Stimulated activated CD4-positive, alpha-beta T cell treated with anti-CD3 and anti-CD28 coated beads, Interleukin-1b, Interleukin-23, amount 100 ng/mL, for 4 hours (primary cell): ENCODE results near the gene IGSF6.
"Not testable (repeated sequence)": the region's sequence is repeated elsewhere in the genome, so short reads cannot be mapped to it uniquely, and the experiment has no call there.

Experiments used
- DNase-seq, 2 donors: peaks; one replicate each; pipeline ENCODE4 v3.0.0-alpha.2; 2020; ENCODE audit warnings: low read depth in 2 of 2

The IGSF6 gene

GRCh38 chr16:21653571-21653970 lies 1.2 kb upstream of the IGSF6 start:
- no peak for DNase-seq

GRCh38 chr16:21651515-21651914 lies 893 bp downstream of the IGSF6 start:
- DNase-seq, result no peak

- no peak for DNase-seq
These were observed 1.9 kb downstream of the IGSF6 start for GRCh38 chr16:21650521-21650920.

GRCh38 chr16:21649826-21650406 lies 2.5 kb downstream of the IGSF6 start:
- DNase-seq, result not testable (repeated sequence)

GRCh38 chr16:21647562-21648164 lies 4.7 kb downstream of the IGSF6 start:
- no peak for DNase-seq

- DNase-seq, result peak; percentile 30 to 59
These were observed 5.5 kb downstream of the IGSF6 start for GRCh38 chr16:21646721-21647561.

GRCh38 chr16:21646091-21646490 lies 6.3 kb downstream of the IGSF6 start:
- DNase-seq, result no peak

GRCh38 chr16:21645261-21645721 lies 7.1 kb downstream of the IGSF6 start:
- DNase-seq, result peak in 1 of 2 donors; percentile 17

GRCh38 chr16:21644674-21645073 lies 7.7 kb downstream of the IGSF6 start:
- DNase-seq, result no peak

- DNase-seq, result no peak
These were observed 8.6 kb downstream of the IGSF6 start for GRCh38 chr16:21643785-21644184.

GRCh38 chr16:21642861-21643260 lies 9.5 kb downstream of the IGSF6 start:
- no peak for DNase-seq

GRCh38 chr16:21641916-21642315 lies 10.5 kb downstream of the IGSF6 start:
- no peak for DNase-seq

- DNase-seq, result no peak
These were observed 12.9 kb downstream of the IGSF6 start for GRCh38 chr16:21639493-21639892.

GRCh38 chr16:21638573-21638975 lies 13.8 kb downstream of the IGSF6 start:
- DNase-seq, result peak in 1 of 2 donors; percentile 18

GRCh38 chr16:21637032-21637968 lies 15.1 kb downstream of the IGSF6 start:
- no peak for DNase-seq

GRCh38 chr16:21635694-21636093 lies 16.7 kb downstream of the IGSF6 start:
- DNase-seq, result not testable (repeated sequence)

GRCh38 chr16:21634216-21634615 lies 18.2 kb downstream of the IGSF6 start:
- DNase-seq, result no peak

- not testable (repeated sequence) for DNase-seq
These were observed 20.3 kb downstream of the IGSF6 start for GRCh38 chr16:21631951-21632575.

GRCh38 chr16:21631376-21631775 lies 21.0 kb downstream of the IGSF6 start:
- DNase-seq, result not testable (repeated sequence)

GRCh38 chr16:21630866-21631265 lies 21.5 kb downstream of the IGSF6 start:
- DNase-seq, result not testable (repeated sequence)
